T-helper 22 cell (primary cell): Measurements from ENCODE around the gene GGTLC2.
"Not testable (repeated sequence)": the region's sequence is repeated elsewhere in the genome, so short reads cannot be mapped to it uniquely, and the experiment has no call there.

Experiments used
- DNase-seq: peaks from one replicate; pipeline ENCODE4 v3.0.0-alpha.2; 2020; ENCODE audit warnings: low read depth

The GGTLC2 gene

GRCh38 chr22:22669093-22669492 is 24.7 kb downstream of the GGTLC2 start:
- no peak for DNase-seq

GRCh38 chr22:22670076-22670795 is 25.8 kb downstream of the GGTLC2 start:
- DNase-seq = no peak

- DNase-seq = no peak
These were observed 27.1 kb downstream of the GGTLC2 start for GRCh38 chr22:22671506-22671905.

DNA sequence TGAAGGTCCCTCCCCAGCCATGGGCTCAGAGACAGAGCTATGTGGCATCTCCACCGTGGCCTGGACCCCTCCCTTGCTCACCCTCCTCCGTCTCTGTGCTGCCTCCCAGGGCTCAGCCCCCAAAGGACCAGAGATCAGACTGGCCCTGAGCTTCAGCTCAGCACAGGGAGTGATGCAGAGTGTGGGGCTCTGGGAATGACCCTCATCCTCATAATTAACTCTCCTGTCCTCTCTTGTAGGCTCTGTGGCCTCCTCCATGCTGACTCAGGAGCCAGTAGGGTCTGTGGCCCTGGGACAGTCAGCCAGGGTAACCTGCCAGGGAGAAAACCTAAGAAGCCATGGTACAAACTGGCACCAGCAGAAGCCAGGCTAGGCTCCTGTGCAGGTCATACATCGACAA is 28.7 kb downstream of the GGTLC2 start:
- DNase-seq = no peak

GRCh38 chr22:22673628-22674027 is 29.2 kb downstream of the GGTLC2 start:
- DNase-seq = no peak

- DNase-seq = no peak
These were observed 30.1 kb downstream of the GGTLC2 start for GRCh38 chr22:22674467-22674866.

- no peak for DNase-seq
These were observed 34.6 kb downstream of the GGTLC2 start for GRCh38 chr22:22678970-22679369.

DNA sequence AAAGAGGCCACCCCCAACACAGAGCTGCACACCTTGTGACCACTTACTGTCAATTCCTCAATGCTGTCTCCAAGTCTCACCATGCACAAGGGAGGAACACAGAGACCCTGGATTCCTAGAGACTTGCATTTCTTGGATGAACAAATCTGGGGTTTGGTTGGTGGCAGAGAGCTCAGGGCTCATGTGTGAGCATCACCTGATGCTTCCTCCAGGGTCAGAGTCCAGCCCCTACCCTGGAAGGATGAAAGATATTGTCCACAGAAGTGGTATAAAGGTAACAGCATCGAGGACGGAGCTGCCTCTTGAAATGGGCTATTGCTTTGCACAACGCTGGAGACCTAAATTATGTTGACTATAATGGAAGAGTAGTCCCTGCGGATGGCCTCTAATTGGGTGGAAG is 36.0 kb downstream of the GGTLC2 start:
- no peak for DNase-seq

GRCh38 chr22:22681221-22681739 is 36.9 kb downstream of the GGTLC2 start:
- DNase-seq = no peak

- DNase-seq = no peak
These were observed 37.8 kb downstream of the GGTLC2 start for GRCh38 chr22:22682196-22682595.

DNA sequence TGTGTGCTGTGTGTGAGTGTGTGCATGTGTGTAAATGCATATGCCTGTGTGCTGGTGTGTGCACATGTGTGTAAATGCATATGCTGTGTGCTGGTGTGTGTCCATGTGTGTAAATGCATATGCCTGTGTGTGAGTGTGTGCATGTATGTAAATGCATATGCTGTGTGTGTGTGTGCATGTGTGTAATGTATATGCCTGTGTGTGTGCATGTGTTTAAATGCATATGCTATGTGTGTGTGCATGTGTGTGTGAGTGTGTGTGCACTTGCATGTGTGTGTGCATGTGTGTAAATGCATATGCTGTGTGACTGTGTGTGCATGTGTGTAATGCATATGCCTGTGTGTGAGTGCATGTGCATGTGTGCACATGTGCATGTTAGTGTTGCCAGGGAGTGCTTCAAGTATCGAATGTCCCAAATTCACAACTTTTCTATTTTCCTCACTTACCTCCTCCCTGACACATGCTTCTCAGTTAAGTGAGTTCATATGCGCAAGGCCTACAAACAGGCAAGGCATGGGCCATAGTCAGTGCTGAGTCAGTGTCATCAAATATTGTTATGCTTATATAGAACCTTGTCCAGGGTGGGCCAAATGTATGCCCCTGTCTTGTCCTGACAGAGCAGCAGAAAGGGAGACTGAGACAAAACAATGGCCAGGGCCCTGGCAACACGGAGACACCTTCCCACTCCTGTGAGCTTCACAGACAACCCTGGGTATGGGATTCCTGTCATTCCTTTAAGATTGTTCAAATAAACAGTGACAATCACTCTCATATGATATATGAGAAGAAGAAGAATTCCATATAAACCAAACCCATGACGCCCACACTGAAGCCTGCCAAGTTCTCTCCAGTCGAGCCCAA is 38.6 kb downstream of the GGTLC2 start:
- DNase-seq = no peak

DNA sequence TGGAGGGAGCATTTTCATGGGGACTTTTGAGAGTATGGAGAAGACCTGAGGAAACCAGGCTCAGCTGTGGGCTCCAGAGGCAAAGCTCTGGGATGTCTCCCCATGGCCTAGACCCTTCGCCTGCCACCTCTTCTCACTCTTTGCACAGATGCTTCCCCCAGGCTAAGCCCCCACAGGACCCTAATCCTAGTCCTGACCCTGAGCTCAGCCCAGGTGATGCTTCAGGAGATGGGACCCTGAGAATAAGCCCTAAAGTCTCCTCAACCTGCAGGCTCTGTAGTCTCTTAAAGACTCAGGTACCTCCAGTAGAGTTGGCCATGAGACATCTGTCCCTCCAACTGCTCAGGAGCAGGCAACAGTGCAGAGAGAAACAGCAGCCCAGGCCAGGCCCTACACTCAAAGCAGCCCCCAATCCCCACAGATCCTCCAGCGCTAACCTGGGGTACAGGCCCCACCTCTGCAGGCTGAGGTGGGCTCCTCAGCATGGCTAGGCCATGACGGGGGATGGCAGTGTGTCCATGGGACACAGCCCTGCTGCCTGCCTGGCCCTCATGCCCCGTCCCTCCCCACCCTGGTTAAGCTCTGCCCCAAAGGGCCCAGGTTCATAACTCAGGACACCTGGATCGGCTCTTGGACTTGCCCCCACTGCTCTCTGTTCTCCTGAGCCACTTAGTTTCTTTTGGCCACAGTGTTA is 39.4 kb downstream of the GGTLC2 start:
- DNase-seq = no peak

GRCh38 chr22:22684580-22685561 is 40.5 kb downstream of the GGTLC2 start:
- no peak for DNase-seq

DNA sequence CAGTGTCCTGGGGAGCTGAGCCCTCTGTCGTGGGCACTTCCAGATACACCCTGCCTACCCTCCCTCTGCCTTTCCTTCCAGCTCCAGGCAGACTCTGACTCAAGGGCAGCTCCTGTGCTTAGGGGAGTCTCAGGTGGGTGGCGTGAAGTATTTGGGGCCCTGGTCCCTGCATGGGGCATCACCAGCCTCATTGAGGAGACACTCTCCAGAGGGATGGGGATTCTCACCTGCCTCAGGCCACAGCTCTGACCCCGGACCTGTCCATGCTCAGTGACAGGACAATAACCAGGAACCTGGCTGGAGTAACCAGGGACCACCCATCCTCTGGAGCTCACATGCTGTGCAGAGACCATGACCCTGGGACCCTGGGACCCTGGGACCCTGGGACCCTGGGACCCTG is 41.2 kb downstream of the GGTLC2 start:
- DNase-seq = no peak

DNA sequence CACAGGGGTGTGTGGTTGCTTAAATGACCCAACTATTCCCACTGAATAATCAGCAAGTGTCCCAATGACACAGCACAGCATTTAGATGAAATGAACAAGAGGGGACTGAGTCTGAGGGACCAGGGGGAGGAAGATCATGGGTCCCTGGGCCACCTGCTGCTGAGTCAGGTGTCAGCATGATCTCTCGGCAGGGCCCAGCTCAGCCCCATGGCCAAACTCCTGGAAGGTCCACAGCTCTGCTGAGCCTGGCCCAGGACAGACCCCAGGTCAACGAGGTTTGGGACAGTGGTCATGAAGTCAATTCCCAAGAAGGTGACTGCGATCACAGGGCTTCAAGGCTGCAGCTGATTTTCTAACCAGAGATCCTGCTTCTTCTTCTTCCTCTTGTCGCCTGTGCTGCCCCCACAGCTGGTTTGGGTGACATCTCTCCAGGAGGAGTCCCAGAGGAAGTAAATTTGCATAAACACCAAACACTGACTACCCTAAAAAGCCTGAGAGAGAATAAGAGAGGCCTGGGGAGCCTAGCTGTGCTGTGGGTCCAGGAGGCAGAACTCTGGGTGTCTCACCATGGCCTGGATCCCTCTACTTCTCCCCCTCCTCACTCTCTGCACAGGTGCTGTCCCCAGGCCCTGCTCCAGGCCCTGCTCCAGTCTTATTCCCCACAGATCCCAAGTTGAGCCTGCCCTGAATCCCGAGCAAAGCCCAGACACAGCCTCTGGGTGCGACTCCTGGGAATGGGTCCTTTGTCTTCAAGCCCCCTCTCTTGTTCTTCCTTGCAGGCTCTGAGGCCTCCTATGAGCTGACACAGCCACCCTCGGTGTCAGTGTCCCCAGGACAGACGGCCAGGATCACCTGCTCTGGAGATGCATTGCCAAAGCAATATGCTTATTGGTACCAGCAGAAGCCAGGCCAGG is 42.0 kb downstream of the GGTLC2 start:
- not testable (repeated sequence) for DNase-seq

- no peak for DNase-seq
These were observed 43.5 kb downstream of the GGTLC2 start for GRCh38 chr22:22687638-22688500.

DNA sequence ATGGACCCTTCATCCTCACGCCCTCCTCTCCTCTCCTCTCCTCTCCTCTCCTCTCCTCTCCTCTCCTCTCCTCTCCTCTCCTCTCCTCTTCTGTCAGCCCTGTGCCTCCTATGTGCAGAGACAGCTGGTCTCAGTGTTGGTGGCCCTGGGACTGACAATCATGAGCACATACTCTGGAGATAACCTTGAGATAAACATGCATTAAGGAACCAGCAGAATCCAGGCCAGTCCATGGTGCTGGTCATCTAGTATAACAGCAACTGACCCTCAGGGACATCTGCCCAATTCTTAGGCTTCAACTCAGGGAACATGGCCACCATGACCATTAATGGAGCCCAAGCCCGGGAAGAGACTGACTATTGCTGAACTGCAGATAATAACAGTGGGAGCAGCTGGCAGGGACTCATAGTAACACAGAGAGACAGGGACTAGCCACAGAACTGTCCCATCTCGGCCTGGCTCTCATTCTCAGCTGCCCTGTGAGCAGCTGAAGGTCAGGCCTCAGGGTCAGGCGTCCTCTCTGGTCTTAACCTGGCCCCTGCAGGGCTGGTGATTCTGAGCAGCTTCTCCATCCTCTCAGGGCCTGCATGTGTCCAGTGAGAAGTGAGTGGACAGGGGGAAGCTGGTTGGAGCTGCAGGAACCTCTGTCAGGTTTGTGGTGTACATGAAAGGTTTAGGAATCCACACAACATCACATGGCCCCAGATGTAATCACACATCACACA is 45.4 kb downstream of the GGTLC2 start:
- no peak for DNase-seq

DNA sequence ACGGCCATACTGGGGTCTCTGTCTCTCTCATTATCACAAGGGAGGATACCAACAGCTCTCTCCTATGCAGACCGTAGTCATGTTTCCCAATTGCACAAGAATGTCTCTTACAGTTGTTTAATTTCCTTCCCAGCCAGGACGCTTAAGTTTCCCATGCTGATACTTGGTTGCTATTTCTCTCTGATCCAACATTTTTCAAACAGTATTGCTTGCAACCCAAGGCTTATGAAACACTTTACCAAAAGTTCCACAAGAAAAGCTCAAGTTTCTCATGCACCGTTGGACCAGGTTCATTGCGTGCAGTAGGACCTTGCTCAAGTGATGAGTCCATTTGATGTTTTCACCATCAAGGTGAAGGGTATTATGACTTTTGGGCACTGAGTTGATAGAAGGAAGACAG is 46.6 kb downstream of the GGTLC2 start:
- DNase-seq = no peak
